Ovary (tissue), 9 donors: Measurements from ENCODE around the gene SEC23IP. TPM values are rescaled to one million over a fixed set of nuclear protein-coding genes. Genes with fewer than 3 reads are reported as not detected.

Source experiments
- DNase-seq, 5 donors: peaks; one replicate each; pipeline ENCODE4 v3.0.0-alpha.2; 2019 to 2020
- H3K27ac ChIP-seq, 2 donors: fragments of 200-600 bp; one replicate each; pipeline versions ENCODE4 v1.5.1 to v1.8.0; 2019 to 2022
- H3K27me3 ChIP-seq: fragments of 200-600 bp; one replicate; pipeline ENCODE4 v1.8.0; 2022
- H3K36me3 ChIP-seq: fragments of 200-600 bp; sonication (generic); one replicate; pipeline ENCODE4 v1.5.1; 2019
- H3K4me1 ChIP-seq: one replicate; pipeline ENCODE4 v1.8.1; 2013; ENCODE audit warnings: mild to moderate bottlenecking, moderate library complexity; ENCODE audit not compliant: insufficient read depth
- H3K4me3 ChIP-seq: fragments of 200-600 bp; sonication (generic); one replicate; pipeline ENCODE4 v1.5.1; 2017
- H3K9me3 ChIP-seq, 2 donors: fragments of 200-600 bp in 1 of 2; sonication (generic) in 1 of 2; one replicate each; pipeline versions ENCODE4 v1.5.1 to v1.8.1; 2013 to 2019; ENCODE audit warnings: mild to moderate bottlenecking in 1 of 2, moderate library complexity in 1 of 2
- EP300 ChIP-seq: sonication (generic); formaldehyde crosslinking; IDR thresholded peaks from one replicate; pipeline ENCODE4 v1.6.1; 2017; ENCODE audit warnings: antibody characterized with exemption
- POLR2A ChIP-seq: fragments of 450-650 bp; IDR thresholded peaks from one replicate; pipeline ENCODE4 v1.6.1; 2017; ENCODE audit warnings: antibody characterized with exemption, mild to moderate bottlenecking, moderate library complexity
- WGBS, 3 donors: extraction: QIAGEN DNeasy Blood & Tissue Kit in 1 of 3; methylation state at CpG; one replicate each; pipeline versions ENCODE4 v1.1.5 to v1.1.7; 2013 to 2017; 5-methylcytosine and 5-hydroxymethylcytosine counted together
- intact Hi-C, 4 donors: fragments of 100-400 bp; cut with DNase I; formaldehyde crosslinking; loops; one replicate each; pipeline versions ENCODE4 v1.11.0 to v1.15.1; 2022 to 2023
- polyA plus RNA-seq, 2 donors: library from polyadenylated mRNA; stranded (reverse); fragments of 200-250 nt in 1 of 2; fragments of 350-450 nt in 1 of 2; fragmentation: Illumina TruSeq in 1 of 2; extraction: RNeasy Lipid Tissue Mini Kit (QIAGEN cat#74804) in 1 of 2; gene quantifications; one replicate each; pipeline ENCODE4 v1.2.3, GENCODE V29; 2013 to 2014
- total RNA-seq, 7 donors: library from RNA; depleted of rRNA in 2 of 7; stranded (reverse); fragments of >200 nt in 2 of 7; fragmentation: NEBNext Ultra II Directional in 3 of 7; extraction: Animal tissue kit (Norgen Biotek cat#: 25700) in 3 of 7; gene quantifications; one replicate each; pipeline versions ENCODE4 v1.1.0 to v1.2.4, GENCODE V29; 2016 to 2023
- TF ChIP-seq, protein P1 (sequence below), 3 donors: fragments of 450-650 bp in 2 of 3; fragments of 200-600 bp in 1 of 3; IDR thresholded peaks; one replicate each; pipeline versions ENCODE4 v1.5.1 to v1.8.0; 2016 to 2022; ENCODE audit warnings: antibody characterized with exemption in 3 of 3, mild to moderate bottlenecking in 1 of 3
- donor health status: DM: no; HTN: no; CAD: no; lungs with moderate emphysema.
- donor health status: DM: no; HTN: no; CAD: no.
- donor health status: Bipolar disorder and iron deficiency.
- donor health status: DM: yes; HTN: yes; CAD: no.
- donor health status: DM: no; HTN: no; CAD: no.
- donor health status: DM: yes; HTN: yes; CAD: no.

Gene SEC23IP
- total and polyA plus RNA-seq, 9 donors, result 11.5 to 58.0 (median 51.5) TPM

DNA sequence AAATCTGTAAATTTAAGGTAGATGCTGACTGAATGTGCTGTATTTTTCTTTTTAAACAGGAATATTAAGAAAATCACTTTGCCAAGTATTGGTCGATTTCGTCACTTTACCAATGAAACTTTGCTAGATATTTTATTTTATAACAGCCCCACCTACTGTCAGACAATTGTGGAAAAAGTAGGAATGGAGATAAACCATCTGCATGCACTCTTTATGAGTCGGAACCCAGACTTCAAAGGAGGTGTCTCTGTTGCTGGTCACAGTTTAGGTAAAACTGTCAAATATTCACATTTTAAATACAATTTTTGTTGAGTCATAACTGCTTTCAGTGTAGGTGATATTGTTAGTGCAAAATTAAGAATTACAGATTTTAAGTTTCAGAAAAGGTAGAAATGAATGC is 25.2 kb downstream of the SEC23IP start:
- no peak for DNase-seq
- Histone ChIP-seq H3K27ac (no peak overlapping the region), H3K36me3 (peaks cover 3% of the 10 kb centered on the region), H3K9me3 (no peaks in the 10 kb centered on the region), H3K4me3 (no peak overlapping the region), H3K27me3 (no peaks in the 10 kb centered on the region), H3K4me1 (no peaks in the 10 kb centered on the region)
- no peak for TF ChIP-seq EP300
- no peak for TF ChIP-seq POLR2A
- TF ChIP-seq, protein P1, sequence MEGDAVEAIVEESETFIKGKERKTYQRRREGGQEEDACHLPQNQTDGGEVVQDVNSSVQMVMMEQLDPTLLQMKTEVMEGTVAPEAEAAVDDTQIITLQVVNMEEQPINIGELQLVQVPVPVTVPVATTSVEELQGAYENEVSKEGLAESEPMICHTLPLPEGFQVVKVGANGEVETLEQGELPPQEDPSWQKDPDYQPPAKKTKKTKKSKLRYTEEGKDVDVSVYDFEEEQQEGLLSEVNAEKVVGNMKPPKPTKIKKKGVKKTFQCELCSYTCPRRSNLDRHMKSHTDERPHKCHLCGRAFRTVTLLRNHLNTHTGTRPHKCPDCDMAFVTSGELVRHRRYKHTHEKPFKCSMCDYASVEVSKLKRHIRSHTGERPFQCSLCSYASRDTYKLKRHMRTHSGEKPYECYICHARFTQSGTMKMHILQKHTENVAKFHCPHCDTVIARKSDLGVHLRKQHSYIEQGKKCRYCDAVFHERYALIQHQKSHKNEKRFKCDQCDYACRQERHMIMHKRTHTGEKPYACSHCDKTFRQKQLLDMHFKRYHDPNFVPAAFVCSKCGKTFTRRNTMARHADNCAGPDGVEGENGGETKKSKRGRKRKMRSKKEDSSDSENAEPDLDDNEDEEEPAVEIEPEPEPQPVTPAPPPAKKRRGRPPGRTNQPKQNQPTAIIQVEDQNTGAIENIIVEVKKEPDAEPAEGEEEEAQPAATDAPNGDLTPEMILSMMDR (IDR thresholded peaks at IDR 0.05), result no peak
- 61 to 78% (median 76%) methylated on average over 3 of the region's 3 CpGs for WGBS, 3 donors
- intact Hi-C loops, result no loop called here

DNA sequence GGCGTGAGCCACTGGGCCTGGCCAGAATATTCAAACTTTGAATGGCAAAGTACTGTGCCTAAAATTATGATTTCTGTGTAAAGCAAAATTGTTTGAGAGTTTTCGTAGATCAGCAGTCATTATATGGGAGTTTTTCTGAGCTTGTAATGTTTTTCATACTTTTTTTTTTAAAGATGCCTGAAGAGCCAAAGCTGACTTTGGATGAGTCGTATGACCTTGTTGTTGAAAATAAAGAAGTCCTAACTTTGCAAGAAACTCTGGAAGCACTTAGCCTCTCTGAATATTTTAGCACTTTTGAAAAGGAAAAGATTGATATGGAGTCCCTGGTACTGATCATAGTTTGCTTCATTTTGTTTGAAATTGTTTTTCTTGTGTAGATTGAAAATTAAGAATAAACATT is 26.7 kb downstream of the SEC23IP start:
- TF ChIP-seq, protein P1 (IDR thresholded peaks at IDR 0.05), result no peak
- no peak for TF ChIP-seq POLR2A
- no peak for TF ChIP-seq EP300
- WGBS, 3 donors, result 63 to 74% (median 64%) methylated on average over 3 of the region's 3 CpGs
- no peak overlapping the region for H3K27ac ChIP-seq
- intact Hi-C loops, result no loop called here
- DNase-seq, result no peak
- H3K27me3 ChIP-seq, result no peaks in the 10 kb centered on the region
- no peaks in the 10 kb centered on the region for H3K9me3 ChIP-seq
- H3K4me3 ChIP-seq, result no peak overlapping the region
- H3K36me3 ChIP-seq, result peaks cover 3% of the 10 kb centered on the region
- H3K4me1 ChIP-seq, result no peaks in the 10 kb centered on the region

DNA sequence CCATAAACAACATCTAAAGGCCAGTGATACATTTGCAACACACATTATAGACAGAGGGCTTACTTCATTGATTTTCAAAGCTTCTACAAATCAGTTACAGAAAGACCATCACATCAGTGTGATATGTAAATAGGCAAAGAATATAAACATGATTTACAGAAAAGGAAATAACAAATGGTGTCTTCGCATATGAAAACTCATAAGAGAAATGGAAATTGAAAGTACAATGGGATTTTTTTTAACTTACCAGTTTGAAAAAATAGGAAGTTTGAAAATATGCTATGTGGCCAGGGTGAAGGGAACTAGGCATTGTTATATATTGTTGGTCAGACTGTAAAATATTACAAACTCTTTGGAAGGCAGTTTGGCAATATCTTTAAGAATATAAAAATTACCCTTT is 27.3 kb downstream of the SEC23IP start:
- no peak overlapping the region for H3K27ac ChIP-seq
- intact Hi-C loops, result no loop called here
- no peaks in the 10 kb centered on the region for H3K9me3 ChIP-seq
- no peak for TF ChIP-seq EP300
- TF ChIP-seq, protein P1 (IDR thresholded peaks at IDR 0.05), result no peak
- TF ChIP-seq POLR2A, result no peak
- no peaks in the 10 kb centered on the region for H3K4me1 ChIP-seq
- no peaks in the 10 kb centered on the region for H3K27me3 ChIP-seq
- WGBS, 3 donors, result 89 to 96% (median 91%) methylated on average over 1 of the region's 1 CpG
- no peak for DNase-seq
- no peak overlapping the region for H3K4me3 ChIP-seq
- H3K36me3 ChIP-seq, result peaks cover 3% of the 10 kb centered on the region

DNA sequence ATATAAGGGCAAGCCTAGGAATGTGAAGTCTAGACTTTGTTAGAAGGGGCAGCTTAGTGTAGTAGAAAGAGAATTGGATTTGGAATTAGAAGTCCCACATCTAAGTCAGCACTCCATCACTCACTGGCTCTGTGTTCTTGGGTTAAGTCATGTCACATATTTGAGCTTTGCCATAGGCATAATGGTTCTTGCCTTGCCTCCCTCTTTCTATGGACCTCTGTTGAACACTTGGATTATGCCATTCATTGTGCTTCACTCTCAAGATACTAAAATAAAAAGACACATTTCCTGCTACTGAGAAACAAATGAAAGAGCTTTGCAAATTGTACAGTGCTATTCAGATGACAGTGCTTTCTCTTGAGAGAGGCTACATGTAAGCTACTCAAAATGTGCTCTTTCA is 35.9 kb downstream of the SEC23IP start:
- Histone ChIP-seq H3K9me3 (no peaks in the 10 kb centered on the region), H3K36me3 (no peaks in the 10 kb centered on the region), H3K27ac (no peak overlapping the region), H3K4me3 (no peak overlapping the region), H3K4me1 (no peaks in the 10 kb centered on the region), H3K27me3 (no peaks in the 10 kb centered on the region)
- no peak for TF ChIP-seq EP300
- no peak for TF ChIP-seq POLR2A
- TF ChIP-seq, protein P1 (IDR thresholded peaks at IDR 0.05), result no peak
- intact Hi-C loops, result no loop called here
- no peak for DNase-seq

DNA sequence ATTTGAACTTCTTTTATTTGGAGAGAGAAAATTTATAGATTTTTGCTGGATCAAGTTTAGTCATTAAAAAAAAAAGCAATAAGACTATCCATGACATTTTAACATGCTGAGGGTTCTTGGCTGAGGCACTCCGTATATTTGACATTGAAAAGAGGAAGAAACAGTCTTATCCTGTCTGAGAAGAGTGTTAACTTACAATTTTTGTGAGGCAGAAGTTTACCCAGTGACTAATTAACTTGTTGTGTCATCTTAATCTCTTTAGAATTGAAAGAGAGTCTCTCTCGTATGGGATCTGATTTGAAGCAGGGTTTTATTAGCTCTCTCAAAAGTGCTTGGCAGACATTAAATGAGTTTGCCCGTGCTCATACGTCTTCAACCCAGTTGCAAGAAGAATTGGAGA is 39.3 kb downstream of the SEC23IP start:
- H3K27me3 ChIP-seq, result no peaks in the 10 kb centered on the region
- DNase-seq, result no peak
- TF ChIP-seq, protein P1 (IDR thresholded peaks at IDR 0.05), result no peak
- TF ChIP-seq POLR2A (no peak), EP300 (no peak)
- WGBS, 3 donors, result 50 to 53% (median 51%) methylated on average over 4 of the region's 4 CpGs
- H3K27ac ChIP-seq, result no peak overlapping the region
- no peaks in the 10 kb centered on the region for H3K9me3 ChIP-seq
- no peaks in the 10 kb centered on the region for H3K36me3 ChIP-seq
- no peaks in the 10 kb centered on the region for H3K4me1 ChIP-seq
- intact Hi-C loops, result no loop called here
- H3K4me3 ChIP-seq, result no peak overlapping the region
